ENCODE data around the gene GHRL. TPM values are rescaled to one million over a fixed set of nuclear protein-coding genes. Genes with fewer than 3 reads are reported as not detected.
"Not testable (repeated sequence)": the region's sequence is repeated elsewhere in the genome, so short reads cannot be mapped to it uniquely, and the experiment has no call there.

GHRL gene
- total RNA-seq, 8 experiments from 2014 or later: 0.36 to 6.4 (median 0.91) TPM

GRCh38 chr3:10278501-10278900 is 14.2 kb downstream of the GHRL start:
- in situ Hi-C loops (cut with MboI; ENCODE audit: low pct_unique_long_range_greater_than_20kb in 2 of 9, low sequenced_read_pairs in 9 of 9, unreplicated experiment in 9 of 9): no loop called here
- no peak overlapping the region for H3K27ac ChIP-seq
- peaks cover 6 to 9% of the 10 kb centered on the region in 2 donors for H3K4me1 ChIP-seq (replicated peaks in 1 of 2)
- no peak for ATAC-seq (replicated peaks in 6 of 8)
- H3K4me3 ChIP-seq: no peak overlapping the region
- WGBS, 10 experiments: 100% methylated on average over 1 of the region's 1 CpG; no CpG with 5 or more reads in 9 of the 10 experiments

- WGBS, 10 experiments: 30 to 100% (median 97%) methylated on average over 1 to 3 of the region's 3 CpGs; no CpG with 5 or more reads in 4 of the 10 experiments
- H3K27ac ChIP-seq: no peak overlapping the region
- no peak overlapping the region for H3K4me3 ChIP-seq
- peaks cover 6 to 10% of the 10 kb centered on the region in 2 donors for H3K4me1 ChIP-seq (replicated peaks in 1 of 2)
- ATAC-seq (replicated peaks in 6 of 8): no peak
- in situ Hi-C loops (cut with MboI; ENCODE audit: low pct_unique_long_range_greater_than_20kb in 2 of 9, low sequenced_read_pairs in 9 of 9, unreplicated experiment in 9 of 9): no loop called here
Measured at GRCh38 chr3:10277115-10277625, 15.6 kb downstream of the GHRL start.

GRCh38 chr3:10274601-10275000 is 18.1 kb downstream of the GHRL start:
- H3K27ac ChIP-seq: no peak overlapping the region
- 40 to 89% (median 43%) methylated on average over 1 of the region's 1 CpG; no CpG with 5 or more reads in 5 of the 10 experiments for WGBS, 10 experiments
- no peak for ATAC-seq (replicated peaks in 6 of 8)
- H3K4me3 ChIP-seq: no peak overlapping the region
- H3K4me1 ChIP-seq (replicated peaks in 1 of 2): peaks cover 6 to 10% of the 10 kb centered on the region in 2 donors
- in situ Hi-C loops (cut with MboI; ENCODE audit: low pct_unique_long_range_greater_than_20kb in 2 of 9, low sequenced_read_pairs in 9 of 9, unreplicated experiment in 9 of 9): no loop called here

GRCh38 chr3:10273702-10274305 is 18.9 kb downstream of the GHRL start:
- Histone ChIP-seq H3K4me1 (replicated peaks in 1 of 2) (peaks cover 6 to 10% of the 10 kb centered on the region in 2 donors), H3K4me3 (no peak overlapping the region), H3K27ac (no peak overlapping the region)
- ATAC-seq (replicated peaks in 6 of 8): peak in 4 of 8 experiments; percentile 17 to 65 (median 34)
- 0 to 100% (median 50%) methylated on average over 1 of the region's 1 CpG; no CpG with 5 or more reads in 1 of the 10 experiments for WGBS, 10 experiments
- in situ Hi-C loops (cut with MboI; ENCODE audit: low pct_unique_long_range_greater_than_20kb in 2 of 9, low sequenced_read_pairs in 9 of 9, unreplicated experiment in 9 of 9): no loop called here

GRCh38 chr3:10272977-10273376 is 19.8 kb downstream of the GHRL start:
- in situ Hi-C loops (cut with MboI; ENCODE audit: low pct_unique_long_range_greater_than_20kb in 2 of 9, low sequenced_read_pairs in 9 of 9, unreplicated experiment in 9 of 9): no loop called here
- 84 to 100% (median 100%) methylated on average over 1 to 2 of the region's 2 CpGs; no CpG with 5 or more reads in 1 of the 10 experiments for WGBS, 10 experiments
- H3K27ac ChIP-seq: no peak overlapping the region
- no peak overlapping the region for H3K4me3 ChIP-seq
- peaks cover 6 to 10% of the 10 kb centered on the region in 2 donors for H3K4me1 ChIP-seq (replicated peaks in 1 of 2)
- no peak for ATAC-seq (replicated peaks in 6 of 8)

- in situ Hi-C loops (cut with MboI; ENCODE audit: low pct_unique_long_range_greater_than_20kb in 2 of 9, low sequenced_read_pairs in 9 of 9, unreplicated experiment in 9 of 9); H3K27ac ChIP-seq; H3K4me3 ChIP-seq; ATAC-seq (replicated peaks in 6 of 8): not testable (repeated sequence)
- H3K4me1 ChIP-seq (replicated peaks in 1 of 2): peaks cover 6 to 10% of the 10 kb centered on the region in 2 donors
- WGBS, 10 experiments: 89 to 100% (median 97%) methylated on average over 2 to 7 of the region's 11 CpGs; no CpG with 5 or more reads in 3 of the 10 experiments
Measured at GRCh38 chr3:10272476-10272875, 20.3 kb downstream of the GHRL start.

DNA sequence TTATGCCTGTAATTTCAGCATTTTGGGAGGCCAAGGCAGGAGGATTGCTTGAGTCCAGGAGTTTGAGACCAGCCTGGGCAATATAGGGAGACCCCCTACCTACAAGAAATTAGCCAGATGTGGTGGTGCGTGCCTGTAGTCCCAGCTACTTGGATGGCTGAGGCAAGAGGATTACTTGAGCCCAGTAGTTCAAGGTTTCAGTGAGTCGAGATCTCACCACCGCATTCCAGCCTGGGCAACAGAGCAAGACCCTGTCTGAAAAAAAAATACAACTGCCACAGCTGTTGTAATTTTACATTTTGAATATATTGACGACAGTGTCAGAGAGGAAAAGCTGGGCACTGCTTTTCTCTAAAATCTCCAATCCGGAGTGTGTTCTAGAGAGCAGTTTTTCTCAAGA is 23.3 kb downstream of the GHRL start:
- Histone ChIP-seq H3K4me1 (replicated peaks in 1 of 2) (peaks cover 4 to 9% of the 10 kb centered on the region in 2 donors), H3K27ac (no peak overlapping the region), H3K4me3 (no peak overlapping the region)
- WGBS, 10 experiments: 79 to 100% (median 85%) methylated on average over 1 to 4 of the region's 5 CpGs; no CpG with 5 or more reads in 4 of the 10 experiments
- in situ Hi-C loops (cut with MboI; ENCODE audit: low pct_unique_long_range_greater_than_20kb in 2 of 9, low sequenced_read_pairs in 9 of 9, unreplicated experiment in 9 of 9): no loop called here
- no peak for ATAC-seq (replicated peaks in 6 of 8)

- in situ Hi-C loops (cut with MboI; ENCODE audit: low pct_unique_long_range_greater_than_20kb in 2 of 9, low sequenced_read_pairs in 9 of 9, unreplicated experiment in 9 of 9): no loop called here
- peaks cover 0 to 6% of the 10 kb centered on the region in 2 donors for H3K4me1 ChIP-seq (replicated peaks in 1 of 2)
- no peak for ATAC-seq (replicated peaks in 6 of 8)
- H3K4me3 ChIP-seq: no peak overlapping the region
- WGBS, 10 experiments: 0 to 100% (median 97%) methylated on average over 1 to 3 of the region's 5 CpGs; no CpG with 5 or more reads in 2 of the 10 experiments
- no peak overlapping the region for H3K27ac ChIP-seq
Measured at GRCh38 chr3:10268930-10269329, 23.8 kb downstream of the GHRL start.

DNA sequence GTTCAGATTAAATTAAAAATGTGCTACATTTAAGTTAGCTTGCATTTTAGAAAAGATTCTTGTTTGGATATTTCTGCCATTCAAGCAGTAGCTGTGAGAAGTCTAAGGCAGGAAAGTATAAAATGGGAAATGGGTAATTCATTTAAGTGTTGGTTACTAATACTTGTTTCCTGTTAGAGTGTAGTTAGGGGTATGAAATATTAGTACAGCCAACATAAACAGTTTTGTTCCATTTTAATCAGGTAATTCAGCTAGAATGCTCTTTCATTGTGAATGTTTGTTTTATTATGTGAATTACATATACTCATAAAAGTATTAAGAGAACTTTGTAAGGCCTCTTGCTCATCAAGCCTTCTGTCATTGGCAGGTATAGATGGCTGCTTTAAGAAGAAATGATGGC is 24.6 kb downstream of the GHRL start:
- Histone ChIP-seq H3K4me1 (replicated peaks in 1 of 2) (no peaks in the 10 kb centered on the region), H3K4me3 (no peak overlapping the region), H3K27ac (no peak overlapping the region)
- ATAC-seq (replicated peaks in 6 of 8): no peak
- in situ Hi-C loops (cut with MboI; ENCODE audit: low pct_unique_long_range_greater_than_20kb in 2 of 9, low sequenced_read_pairs in 9 of 9, unreplicated experiment in 9 of 9): no loop called here

DNA sequence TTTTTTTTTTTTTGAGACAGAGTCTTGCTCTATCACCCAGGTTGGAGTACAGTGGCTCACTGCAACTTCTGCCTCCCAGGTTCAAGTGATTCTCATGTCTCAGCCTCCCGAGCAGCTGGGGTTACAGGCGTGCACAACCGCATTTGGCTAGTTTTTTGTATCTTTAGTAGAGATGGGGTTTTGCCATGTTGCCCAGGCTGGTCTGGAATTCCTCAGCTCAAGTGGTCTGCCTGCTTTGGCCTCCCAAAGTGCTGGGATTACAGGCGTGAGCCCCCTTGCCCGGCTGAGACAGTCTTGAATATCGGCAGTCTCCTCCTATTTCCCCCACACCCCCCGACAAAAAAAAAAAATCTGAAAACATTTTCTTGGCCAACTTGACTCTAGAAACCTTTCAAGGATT is 25.8 kb downstream of the GHRL start:
- H3K4me3 ChIP-seq; H3K27ac ChIP-seq; H3K4me1 ChIP-seq (replicated peaks in 1 of 2); in situ Hi-C loops (cut with MboI; ENCODE audit: low pct_unique_long_range_greater_than_20kb in 2 of 9, low sequenced_read_pairs in 9 of 9, unreplicated experiment in 9 of 9); ATAC-seq (replicated peaks in 6 of 8): not testable (repeated sequence)
- WGBS, 10 experiments: 13 to 100% (median 85%) methylated on average over 1 to 7 of the region's 7 CpGs

- H3K27ac ChIP-seq: no peak overlapping the region
- no peak for ATAC-seq (replicated peaks in 6 of 8)
- 83 to 100% (median 92%) methylated on average over 1 to 2 of the region's 2 CpGs; no CpG with 5 or more reads in 1 of the 10 experiments for WGBS, 10 experiments
- H3K4me1 ChIP-seq (replicated peaks in 1 of 2): no peaks in the 10 kb centered on the region
- no peak overlapping the region for H3K4me3 ChIP-seq
- in situ Hi-C loops (cut with MboI; ENCODE audit: low pct_unique_long_range_greater_than_20kb in 2 of 9, low sequenced_read_pairs in 9 of 9, unreplicated experiment in 9 of 9): no loop called here
Measured at GRCh38 chr3:10265833-10266232, 26.9 kb downstream of the GHRL start.

DNA sequence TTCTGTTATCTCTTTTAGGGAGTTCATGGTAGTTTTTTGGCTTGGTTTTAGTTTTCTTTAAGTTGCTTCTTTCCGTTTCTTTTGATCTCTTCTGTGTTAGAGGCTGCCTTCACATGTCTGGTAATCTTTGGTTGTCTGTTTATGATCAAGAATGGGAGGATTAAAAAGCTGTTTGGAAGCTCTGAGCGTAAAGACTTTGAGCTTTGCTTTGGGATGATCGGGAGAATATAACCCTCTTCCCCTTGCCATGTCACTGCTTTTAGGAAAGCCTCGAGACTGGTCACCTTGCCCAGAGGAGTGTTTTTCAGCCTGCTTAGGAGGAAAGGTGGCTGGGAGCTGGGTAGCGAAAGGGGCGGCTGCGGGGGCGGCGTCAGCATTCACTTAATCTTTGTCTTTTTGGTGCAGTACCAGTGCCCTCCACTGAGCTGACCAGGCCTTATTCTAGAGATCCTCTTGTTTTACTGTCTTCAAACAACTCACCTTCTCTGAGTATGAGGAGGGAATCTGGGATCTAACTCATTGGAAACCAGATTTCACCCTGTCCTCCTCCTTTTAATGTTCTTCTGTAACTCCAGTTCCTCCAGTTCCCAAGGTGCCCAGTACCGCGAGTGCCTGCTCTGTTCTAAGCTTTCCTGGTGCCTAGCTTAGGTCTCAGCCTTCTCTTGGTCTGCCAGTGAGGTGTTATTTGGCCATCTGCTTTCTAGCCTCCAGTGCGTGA is 28.9 kb downstream of the GHRL start:
- Histone ChIP-seq H3K4me1 (replicated peaks in 1 of 2) (no peaks in the 10 kb centered on the region), H3K27ac (no peak overlapping the region), H3K4me3 (no peak overlapping the region)
- peak; percentile 74 to 99 (median 85) for ATAC-seq (replicated peaks in 6 of 8)
- WGBS, 10 experiments: 29 to 83% (median 68%) methylated on average over 2 to 7 of the region's 12 CpGs
- in situ Hi-C loops (cut with MboI; ENCODE audit: low pct_unique_long_range_greater_than_20kb in 2 of 9, low sequenced_read_pairs in 9 of 9, unreplicated experiment in 9 of 9): no loop called here

- Histone ChIP-seq H3K4me1 (replicated peaks in 1 of 2) (no peaks in the 10 kb centered on the region), H3K27ac (no peak overlapping the region), H3K4me3 (no peak overlapping the region)
- in situ Hi-C loops (cut with MboI; ENCODE audit: low pct_unique_long_range_greater_than_20kb in 2 of 9, low sequenced_read_pairs in 9 of 9, unreplicated experiment in 9 of 9): no loop called here
- ATAC-seq (replicated peaks in 6 of 8): no peak
- 70 to 96% (median 83%) methylated on average over 3 to 4 of the region's 4 CpGs; no CpG with 5 or more reads in 2 of the 10 experiments for WGBS, 10 experiments
Measured at GRCh38 chr3:10262027-10262426, 30.7 kb downstream of the GHRL start.

All from motor neuron (in vitro differentiated cells).